Kidney glomerular epithelial cell (primary cell): ENCODE measurements around the gene SYDE2.
"Not testable (repeated sequence)": the region's sequence is repeated elsewhere in the genome, so short reads cannot be mapped to it uniquely, and the experiment has no call there.

Experiments used
- DNase-seq: peaks from one replicate; lab custom pipeline; 2025; lab: John Stamatoyannopoulos, UW

SYDE2 gene

GRCh38 chr1:85166351-85166750 lies 34.5 kb downstream of the SYDE2 start:
- no peak for DNase-seq

GRCh38 chr1:85158910-85159309 lies 41.9 kb downstream of the SYDE2 start:
- no peak for DNase-seq

- DNase-seq: no peak
These were observed 43.4 kb downstream of the SYDE2 start for GRCh38 chr1:85157436-85157835.

GRCh38 chr1:85153149-85153891 lies 47.5 kb downstream of the SYDE2 start:
- DNase-seq: no peak

GRCh38 chr1:85151446-85151845 lies 49.4 kb downstream of the SYDE2 start:
- DNase-seq: no peak

GRCh38 chr1:85149805-85150204 lies 51.0 kb downstream of the SYDE2 start:
- no peak for DNase-seq

GRCh38 chr1:85148524-85149250 lies 52.1 kb downstream of the SYDE2 start:
- no peak for DNase-seq

GRCh38 chr1:85146972-85147359 lies 53.9 kb downstream of the SYDE2 start:
- no peak for DNase-seq

GRCh38 chr1:85146298-85146971 lies 54.4 kb downstream of the SYDE2 start:
- DNase-seq: not testable (repeated sequence)

GRCh38 chr1:85144351-85144750 lies 56.5 kb downstream of the SYDE2 start:
- DNase-seq: no peak

- DNase-seq: no peak
These were observed 58.1 kb downstream of the SYDE2 start for GRCh38 chr1:85142753-85143152.

- DNase-seq: not testable (repeated sequence)
These were observed 62.4 kb downstream of the SYDE2 start for GRCh38 chr1:85138439-85138838.

GRCh38 chr1:85137660-85138059 lies 63.2 kb downstream of the SYDE2 start:
- peak; percentile 97 for DNase-seq

- no peak for DNase-seq
These were observed 65.4 kb downstream of the SYDE2 start for GRCh38 chr1:85135392-85135798.

- no peak for DNase-seq
These were observed 66.0 kb downstream of the SYDE2 start for GRCh38 chr1:85134583-85135391.

- no peak for DNase-seq
These were observed 67.2 kb downstream of the SYDE2 start for GRCh38 chr1:85133565-85134159.

- no peak for DNase-seq
These were observed 68.6 kb downstream of the SYDE2 start for GRCh38 chr1:85132078-85132720.

GRCh38 chr1:85128316-85128715 lies 72.5 kb downstream of the SYDE2 start:
- no peak for DNase-seq

- DNase-seq: no peak
These were observed 74.9 kb downstream of the SYDE2 start for GRCh38 chr1:85125891-85126290.

GRCh38 chr1:85124091-85124490 lies 76.7 kb downstream of the SYDE2 start:
- no peak for DNase-seq

GRCh38 chr1:85122169-85122568 lies 78.6 kb downstream of the SYDE2 start:
- no peak for DNase-seq
